ENCODE data around the gene KATNA1. TPM values are rescaled to one million over a fixed set of nuclear protein-coding genes. Genes with fewer than 3 reads are reported as not detected.

The KATNA1 gene
- polyA plus RNA-seq, 3 donors = 11.4 to 15.4 (median 14.5) TPM

- Mint-ChIP-seq H3K4me1 (no peaks in the 10 kb centered on the region), H3K36me3 (peaks cover 53 to 58% of the 10 kb centered on the region in 2 donors), H3K9me3 (no peaks in the 10 kb centered on the region), H3K27me3 (ENCODE audit: low read depth in 3 of 3) (peaks cover 0 to 1% (median 0%) of the 10 kb centered on the region in 3 donors), H3K27ac (no peak overlapping the region), H3K4me3 (no peak overlapping the region)
- no peak overlapping the region for H3K9ac ChIP-seq (ENCODE audit: insufficient read depth, low read length, poor library complexity, severe bottlenecking)
- intact Hi-C loops (cut with micrococcal nuclease) = no loop called here
- H3K9me3 ChIP-seq (replicated peaks in 1 of 2; ENCODE audit: control insufficient read depth in 1 of 2, insufficient read depth in 1 of 2, low read length in 2 of 2) = no peaks in the 10 kb centered on the region
- no peak overlapping the region for H2AFZ ChIP-seq (ENCODE audit: insufficient read depth, low read depth, low read length, poor library complexity, severe bottlenecking)
- no peaks in the 10 kb centered on the region for H3K27me3 ChIP-seq (ENCODE audit: control insufficient read depth in 2 of 2, insufficient read depth in 2 of 2, low read length in 2 of 2)
- no peak for TF ChIP-seq CTCF (IDR thresholded peaks at IDR 0.05)
- H4K20me1 ChIP-seq (ENCODE audit: insufficient read depth, low read length) = no peaks in the 10 kb centered on the region
- no peak overlapping the region for H3K4me3 ChIP-seq (replicated peaks in 1 of 3; ENCODE audit: low read depth in 2 of 3, low read length in 3 of 3)
- peaks cover 47 to 73% of the 10 kb centered on the region in 2 donors for H3K36me3 ChIP-seq (replicated peaks in 1 of 2; ENCODE audit: control insufficient read depth in 1 of 2, insufficient read depth in 2 of 2, low read length in 2 of 2)
- H3K4me1 ChIP-seq (ENCODE audit: control insufficient read depth in 1 of 2, insufficient read depth in 2 of 2, low read length in 2 of 2) = no peaks in the 10 kb centered on the region
- WGBS (ENCODE audit: insufficient coverage) = no CpG with 5 or more reads among the region's 4 CpGs
- no peak overlapping the region for H3K27ac ChIP-seq (ENCODE audit: low read depth in 1 of 2, low read length in 2 of 2)
- DNase-seq = no peak
- H3K79me2 ChIP-seq (ENCODE audit: insufficient read depth, low read length) = no peaks in the 10 kb centered on the region
- H3K4me2 ChIP-seq (replicated peaks; ENCODE audit: extremely low read depth, low read length, poor library complexity, severe bottlenecking) = no peak overlapping the region
These were observed 11.5 kb upstream of the KATNA1 start for GRCh38 chr6:149660028-149660427.

GRCh38 chr6:149657441-149657840, 8.9 kb upstream of the KATNA1 start:
- Histone ChIP-seq H3K27ac (ENCODE audit: low read depth in 1 of 2, low read length in 2 of 2) (no peak overlapping the region), H3K9ac (ENCODE audit: insufficient read depth, low read length, poor library complexity, severe bottlenecking) (no peak overlapping the region), H3K36me3 (replicated peaks in 1 of 2; ENCODE audit: control insufficient read depth in 1 of 2, insufficient read depth in 2 of 2, low read length in 2 of 2) (peaks cover 25 to 47% of the 10 kb centered on the region in 2 donors), H3K4me2 (replicated peaks; ENCODE audit: extremely low read depth, low read length, poor library complexity, severe bottlenecking) (no peak overlapping the region), H4K20me1 (ENCODE audit: insufficient read depth, low read length) (no peaks in the 10 kb centered on the region), H3K4me1 (ENCODE audit: control insufficient read depth in 1 of 2, insufficient read depth in 2 of 2, low read length in 2 of 2) (no peaks in the 10 kb centered on the region), H3K4me3 (replicated peaks in 1 of 3; ENCODE audit: low read depth in 2 of 3, low read length in 3 of 3) (no peak overlapping the region), H3K27me3 (ENCODE audit: control insufficient read depth in 2 of 2, insufficient read depth in 2 of 2, low read length in 2 of 2) (no peaks in the 10 kb centered on the region), H2AFZ (ENCODE audit: insufficient read depth, low read depth, low read length, poor library complexity, severe bottlenecking) (no peak overlapping the region), H3K79me2 (ENCODE audit: insufficient read depth, low read length) (no peaks in the 10 kb centered on the region), H3K9me3 (replicated peaks in 1 of 2; ENCODE audit: control insufficient read depth in 1 of 2, insufficient read depth in 1 of 2, low read length in 2 of 2) (no peaks in the 10 kb centered on the region)
- no peak for TF ChIP-seq CTCF (IDR thresholded peaks at IDR 0.05)
- intact Hi-C loops (cut with micrococcal nuclease) = no loop called here
- H3K27ac Mint-ChIP-seq = peak overlapping the region in 1 of 7 donors; percentile 14
- peaks cover 30 to 33% of the 10 kb centered on the region in 2 donors for H3K36me3 Mint-ChIP-seq
- no peaks in the 10 kb centered on the region for H3K27me3 Mint-ChIP-seq (ENCODE audit: low read depth in 3 of 3)
- no peaks in the 10 kb centered on the region for H3K4me1 Mint-ChIP-seq
- DNase-seq = no peak
- WGBS (ENCODE audit: insufficient coverage) = no CpG with 5 or more reads among the region's 5 CpGs
- no peaks in the 10 kb centered on the region for H3K9me3 Mint-ChIP-seq
- H3K4me3 Mint-ChIP-seq = no peak overlapping the region
